Caco-2 (cell line): ENCODE results near the gene CCDC34. TPM values are rescaled to one million over a fixed set of nuclear protein-coding genes. Genes with fewer than 3 reads are reported as not detected.

Experiments used
- BruUV-seq: library from RNA; stranded (reverse); fragments of 400-500 nt; replicated peaks from 2 replicates; lab custom pipeline; 2021; lab: Mats Ljungman, UMichigan
- CTCF ChIA-PET: fragments of 300-600 bp; sonication (Branson Sonifier 250); formaldehyde crosslinking; loops from one replicate; lab custom pipeline; 2022; ENCODE audit warnings: antibody characterized with exemption; lab: Charles Lee
- POLR2A ChIA-PET: fragments of 300-600 bp; sonication (Branson Sonifier 250); formaldehyde crosslinking; loops from one replicate; lab custom pipeline; 2022; ENCODE audit warnings: antibody characterized with exemption; lab: Charles Lee
- DNase-seq, 2 experiments: peaks; one replicate each; pipeline versions ENCODE4 v3.0.0 to v3.0.0-alpha.2; 2020 to 2022
- H3K27me3 ChIP-seq: replicated peaks from 2 replicates; pipeline ENCODE4 v1.6.0; 2011; ENCODE audit warnings: low read length; ENCODE audit not compliant: control insufficient read depth, insufficient read depth
- H3K36me3 ChIP-seq: 2 replicates; pipeline ENCODE4 v1.5.1; 2011; ENCODE audit warnings: low read length; ENCODE audit not compliant: control insufficient read depth, insufficient read depth
- H3K4me1 ChIP-seq: fragments of 250-450 bp; sonication (Bioruptor Pico); 2 replicates; pipeline ENCODE4 v1.5.1; 2020; ENCODE audit warnings: mild to moderate bottlenecking
- H3K4me3 ChIP-seq: 2 replicates; pipeline ENCODE4 v1.5.1; 2011; ENCODE audit warnings: low read depth, mild to moderate bottlenecking, control low read depth, low read length
- H3K9me3 ChIP-seq: fragments of 250-450 bp; sonication (Bioruptor Pico); 2 replicates; pipeline ENCODE4 v1.5.1; 2020; ENCODE audit warnings: mild to moderate bottlenecking, moderate library complexity
- H3K27ac Mint-ChIP-seq: one replicate; pipeline ENCODE4 v1.8.0; 2022; ENCODE audit warnings: mixed read lengths; ENCODE audit not compliant: unreplicated experiment
- H3K27me3 Mint-ChIP-seq: one replicate; pipeline ENCODE4 v1.8.0; 2022; ENCODE audit warnings: mixed read lengths; ENCODE audit not compliant: insufficient read depth, unreplicated experiment
- H3K36me3 Mint-ChIP-seq: one replicate; pipeline ENCODE4 v1.8.0; 2022; ENCODE audit warnings: mild to moderate bottlenecking, mixed read lengths; ENCODE audit not compliant: insufficient read depth, unreplicated experiment
- H3K4me1 Mint-ChIP-seq: one replicate; pipeline ENCODE4 v1.8.0; 2022; ENCODE audit warnings: low read depth, mixed read lengths; ENCODE audit not compliant: unreplicated experiment
- H3K4me3 Mint-ChIP-seq: one replicate; pipeline ENCODE4 v1.8.0; 2022; ENCODE audit warnings: mild to moderate bottlenecking, moderate library complexity, mixed read lengths; ENCODE audit not compliant: unreplicated experiment
- H3K9me3 Mint-ChIP-seq: one replicate; pipeline ENCODE4 v1.8.0; 2022; ENCODE audit warnings: mixed read lengths; ENCODE audit not compliant: unreplicated experiment
- intact Hi-C: fragments of 100-400 bp; cut with micrococcal nuclease; formaldehyde crosslinking; loops from one replicate; pipeline ENCODE4 v1.10.0; 2022; ENCODE audit not compliant: unreplicated experiment
- total RNA-seq: library from RNA; stranded (reverse); gene quantifications from 2 replicates; pipeline ENCODE4 v1.2.3, GENCODE V29; 2022
- TF ChIP-seq, protein P1 (sequence below), 2 experiments: fragments of 200-600 bp in 1 of 2; IDR thresholded peaks; 1 replicate in 1 of 2; 2 replicates in 1 of 2; pipeline versions ENCODE4 v1.5.1 to v1.8.0; 2011 to 2022; ENCODE audit warnings: antibody characterized with exemption in 1 of 2, control low read depth in 1 of 2, inconsistent platforms in 1 of 2, low read depth in 1 of 2, low read length in 1 of 2, mild to moderate bottlenecking in 1 of 2, moderate library complexity in 1 of 2; ENCODE audit not compliant: insufficient read depth in 1 of 2, severe bottlenecking in 1 of 2, unreplicated experiment in 1 of 2

Gene CCDC34
- total RNA-seq, 1 experiment from 2014 or later, result 25.7 TPM

DNA sequence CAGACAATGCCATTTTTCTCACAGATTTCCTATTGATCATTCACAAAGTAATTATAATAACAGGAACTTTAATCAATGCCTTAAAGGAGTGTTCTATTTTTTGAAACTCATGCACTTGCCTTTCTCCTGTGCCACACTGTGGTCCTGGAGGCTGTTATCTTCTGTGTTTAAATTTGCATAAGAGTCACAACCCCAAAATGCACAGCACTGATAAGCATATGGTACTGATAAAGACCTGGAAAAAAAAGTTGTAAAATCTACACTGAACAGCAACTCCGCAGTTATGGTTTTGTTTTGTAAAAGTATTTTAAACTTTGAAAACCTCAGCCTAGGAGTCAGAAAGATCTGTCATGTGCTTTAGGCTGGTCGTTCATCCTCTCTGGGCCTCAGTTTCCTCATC lies 9.1 kb upstream of the CCDC34 start:
- Mint-ChIP-seq H3K27me3 (no peaks in the 10 kb centered on the region), H3K36me3 (no peaks in the 10 kb centered on the region), H3K4me3 (no peak overlapping the region), H3K9me3 (no peaks in the 10 kb centered on the region), H3K4me1 (peaks cover 28% of the 10 kb centered on the region), H3K27ac (no peak overlapping the region)
- intact Hi-C loops, result no loop called here
- H3K36me3 ChIP-seq, result 0 out of 2 replicates have a peak, but pooled peaks cover 2% of the 10 kb centered on the region
- TF ChIP-seq, protein P1, sequence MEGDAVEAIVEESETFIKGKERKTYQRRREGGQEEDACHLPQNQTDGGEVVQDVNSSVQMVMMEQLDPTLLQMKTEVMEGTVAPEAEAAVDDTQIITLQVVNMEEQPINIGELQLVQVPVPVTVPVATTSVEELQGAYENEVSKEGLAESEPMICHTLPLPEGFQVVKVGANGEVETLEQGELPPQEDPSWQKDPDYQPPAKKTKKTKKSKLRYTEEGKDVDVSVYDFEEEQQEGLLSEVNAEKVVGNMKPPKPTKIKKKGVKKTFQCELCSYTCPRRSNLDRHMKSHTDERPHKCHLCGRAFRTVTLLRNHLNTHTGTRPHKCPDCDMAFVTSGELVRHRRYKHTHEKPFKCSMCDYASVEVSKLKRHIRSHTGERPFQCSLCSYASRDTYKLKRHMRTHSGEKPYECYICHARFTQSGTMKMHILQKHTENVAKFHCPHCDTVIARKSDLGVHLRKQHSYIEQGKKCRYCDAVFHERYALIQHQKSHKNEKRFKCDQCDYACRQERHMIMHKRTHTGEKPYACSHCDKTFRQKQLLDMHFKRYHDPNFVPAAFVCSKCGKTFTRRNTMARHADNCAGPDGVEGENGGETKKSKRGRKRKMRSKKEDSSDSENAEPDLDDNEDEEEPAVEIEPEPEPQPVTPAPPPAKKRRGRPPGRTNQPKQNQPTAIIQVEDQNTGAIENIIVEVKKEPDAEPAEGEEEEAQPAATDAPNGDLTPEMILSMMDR (IDR thresholded peaks at IDR 0.05; ENCODE audit: insufficient read depth in 1 of 2, low read depth in 1 of 2, low read length in 1 of 2, severe bottlenecking in 1 of 2, unreplicated experiment in 1 of 2), result no peak
- peaks cover 34% of the 10 kb centered on the region for H3K4me1 ChIP-seq
- no peak for DNase-seq
- H3K9me3 ChIP-seq, result no peaks in the 10 kb centered on the region
- no peak overlapping the region for H3K4me3 ChIP-seq
- CTCF ChIA-PET, result no interaction called here
- BruUV-seq, result no TSS peak
- H3K27me3 ChIP-seq, result no peaks in the 10 kb centered on the region
- POLR2A ChIA-PET, result no interaction called here

DNA sequence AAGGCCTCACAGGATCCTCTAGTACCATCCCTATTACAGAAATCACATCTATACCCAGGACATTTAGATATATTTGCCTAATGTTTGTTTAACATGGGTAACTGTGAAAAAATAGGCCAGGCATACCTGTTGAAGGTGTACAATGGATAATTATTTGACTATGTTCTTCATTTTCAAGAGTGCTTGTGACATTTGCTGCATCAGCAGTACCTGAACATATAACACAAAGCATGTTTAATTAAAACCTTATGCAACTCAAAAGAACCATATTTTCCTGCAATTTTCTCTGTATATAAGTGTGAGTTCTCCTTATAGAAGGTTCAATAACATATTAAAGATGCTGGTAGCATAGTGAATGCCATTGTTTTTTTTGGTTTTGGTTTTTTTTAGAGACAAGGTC lies 8.5 kb upstream of the CCDC34 start:
- POLR2A ChIA-PET, result no interaction called here
- BruUV-seq, result no TSS peak

DNA sequence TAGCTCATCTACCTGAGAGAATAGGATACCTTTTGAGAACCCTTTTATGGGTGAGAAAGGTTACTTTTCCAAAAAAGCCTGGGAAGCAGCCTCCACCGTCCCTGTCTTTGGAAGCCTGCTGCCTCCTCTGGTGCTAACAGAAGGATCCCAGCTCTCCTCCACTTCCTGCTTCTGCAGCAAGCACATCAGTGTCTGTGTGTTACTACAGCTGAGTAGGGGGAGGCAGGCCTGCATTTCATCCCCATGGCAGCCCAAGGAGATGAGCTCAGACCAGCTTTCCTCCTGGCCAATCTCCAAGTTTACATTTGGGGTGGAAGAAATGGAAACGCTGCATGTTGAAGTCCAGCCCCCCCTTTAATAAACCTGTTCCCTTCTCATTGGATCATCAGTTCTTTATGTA lies 7.4 kb upstream of the CCDC34 start:
- Histone ChIP-seq H3K4me1 (peaks cover 31% of the 10 kb centered on the region), H3K36me3 (0 out of 2 replicates have a peak, but pooled peaks cover 2% of the 10 kb centered on the region), H3K4me3 (no peak overlapping the region), H3K27me3 (no peaks in the 10 kb centered on the region), H3K9me3 (no peaks in the 10 kb centered on the region)
- Mint-ChIP-seq H3K27ac (no peak overlapping the region), H3K4me3 (no peak overlapping the region), H3K9me3 (no peaks in the 10 kb centered on the region), H3K4me1 (peaks cover 22% of the 10 kb centered on the region), H3K27me3 (no peaks in the 10 kb centered on the region), H3K36me3 (no peaks in the 10 kb centered on the region)
- POLR2A ChIA-PET, result no interaction called here
- CTCF ChIA-PET, result no interaction called here
- intact Hi-C loops, result no loop called here
- TF ChIP-seq, protein P1 (IDR thresholded peaks at IDR 0.05; ENCODE audit: insufficient read depth in 1 of 2, low read depth in 1 of 2, low read length in 1 of 2, severe bottlenecking in 1 of 2, unreplicated experiment in 1 of 2), result no peak
- BruUV-seq, result no TSS peak
- DNase-seq, result no peak

More for the DNA sequence above, 8.5 kb upstream of the CCDC34 start:
- Histone ChIP-seq H3K4me3 (no peak overlapping the region), H3K4me1 (peaks cover 34% of the 10 kb centered on the region), H3K36me3 (0 out of 2 replicates have a peak, but pooled peaks cover 2% of the 10 kb centered on the region), H3K9me3 (no peaks in the 10 kb centered on the region), H3K27me3 (no peaks in the 10 kb centered on the region)
- H3K27me3 Mint-ChIP-seq, result no peaks in the 10 kb centered on the region
- H3K36me3 Mint-ChIP-seq, result no peaks in the 10 kb centered on the region
- peaks cover 28% of the 10 kb centered on the region for H3K4me1 Mint-ChIP-seq
- TF ChIP-seq, protein P1 (IDR thresholded peaks at IDR 0.05; ENCODE audit: insufficient read depth in 1 of 2, low read depth in 1 of 2, low read length in 1 of 2, severe bottlenecking in 1 of 2, unreplicated experiment in 1 of 2), result no peak
- DNase-seq, result no peak
- H3K27ac Mint-ChIP-seq, result no peak overlapping the region
- no peaks in the 10 kb centered on the region for H3K9me3 Mint-ChIP-seq
- H3K4me3 Mint-ChIP-seq, result no peak overlapping the region
- CTCF ChIA-PET, result no interaction called here
- intact Hi-C loops, result no loop called here
